ENCODE data around the gene OR1J2.
"Not testable (repeated sequence)": the region's sequence is repeated elsewhere in the genome, so short reads cannot be mapped to it uniquely, and the experiment has no call there.

Gene OR1J2

GRCh38 chr9:122518226-122518625 is 7.6 kb downstream of the OR1J2 start:
- no peak for DNase-seq (ENCODE audit: low spot score in 2 of 2)
- Mint-ChIP-seq H3K9me3 (no peaks in the 10 kb centered on the region), H3K27ac (ENCODE audit: low read depth) (no peak overlapping the region), H3K36me3 (ENCODE audit: insufficient read depth) (peaks cover 2% of the 10 kb centered on the region), H3K27me3 (peaks cover 7% of the 10 kb centered on the region), H3K4me3 (no peak overlapping the region), H3K4me1 (no peaks in the 10 kb centered on the region)
- ATAC-seq (replicated peaks; ENCODE audit: extremely low read depth, poor library complexity, severe bottlenecking), result no peak

DNA sequence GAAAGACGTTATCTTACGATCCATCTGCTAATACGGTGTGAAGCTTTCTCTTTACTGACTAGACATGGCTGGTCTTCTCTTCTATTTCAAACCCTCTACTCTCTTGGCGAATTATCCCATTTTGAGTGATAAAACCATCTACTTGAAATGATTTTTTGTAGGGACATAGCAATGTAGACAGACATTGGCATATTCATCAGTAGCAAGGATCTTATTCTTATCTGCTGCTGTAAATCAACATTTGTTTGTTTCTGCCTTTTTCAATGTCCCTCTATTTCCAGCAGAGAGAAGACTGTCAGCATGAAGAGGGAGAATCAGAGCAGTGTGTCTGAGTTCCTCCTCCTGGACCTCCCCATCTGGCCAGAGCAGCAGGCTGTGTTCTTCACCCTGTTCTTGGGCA is 8.2 kb downstream of the OR1J2 start, which contains the start of gene OR1J4:
TSS of gene OR1J4 (plus strand) at position 301 of the 400 bp plus-strand sequence. CDS start at position 301, 0 bp downstream.
- H3K4me3 Mint-ChIP-seq, result no peak within 1 kb of the TSS
- H3K9me3 Mint-ChIP-seq, result no peaks in the 10 kb centered on the region
- H3K27me3 Mint-ChIP-seq, result peaks cover 13% of the 10 kb centered on the region
- no peak within 1 kb of the TSS for H3K27ac Mint-ChIP-seq (ENCODE audit: low read depth)
- peaks cover 2% of the 10 kb centered on the region for H3K36me3 Mint-ChIP-seq (ENCODE audit: insufficient read depth)
- no peak for ATAC-seq (replicated peaks; ENCODE audit: extremely low read depth, poor library complexity, severe bottlenecking)
- H3K4me1 Mint-ChIP-seq, result no peaks in the 10 kb centered on the region
- DNase-seq (ENCODE audit: low spot score in 2 of 2), result no peak

- DNase-seq (ENCODE audit: low spot score in 2 of 2), result no peak
- H3K4me3 Mint-ChIP-seq, result no peak overlapping the region
- H3K36me3 Mint-ChIP-seq (ENCODE audit: insufficient read depth), result peaks cover 2% of the 10 kb centered on the region
- no peaks in the 10 kb centered on the region for H3K4me1 Mint-ChIP-seq
- no peak overlapping the region for H3K27ac Mint-ChIP-seq (ENCODE audit: low read depth)
- H3K9me3 Mint-ChIP-seq, result no peaks in the 10 kb centered on the region
- no peak for ATAC-seq (replicated peaks; ENCODE audit: extremely low read depth, poor library complexity, severe bottlenecking)
- H3K27me3 Mint-ChIP-seq, result peaks cover 14% of the 10 kb centered on the region
Measured at GRCh38 chr9:122519376-122519775, 8.8 kb downstream of the OR1J2 start.

GRCh38 chr9:122526602-122527001 is 16.0 kb downstream of the OR1J2 start:
- H3K36me3 Mint-ChIP-seq (ENCODE audit: insufficient read depth), result no peaks in the 10 kb centered on the region
- H3K27me3 Mint-ChIP-seq, result peaks cover 35% of the 10 kb centered on the region
- no peak overlapping the region for H3K27ac Mint-ChIP-seq (ENCODE audit: low read depth)
- H3K4me1 Mint-ChIP-seq, result peaks cover 5% of the 10 kb centered on the region
- ATAC-seq (replicated peaks; ENCODE audit: extremely low read depth, poor library complexity, severe bottlenecking), result no peak
- DNase-seq (ENCODE audit: low spot score in 2 of 2), result no peak
- H3K9me3 Mint-ChIP-seq, result no peaks in the 10 kb centered on the region
- no peak overlapping the region for H3K4me3 Mint-ChIP-seq

GRCh38 chr9:122527193-122527592 is 16.6 kb downstream of the OR1J2 start, which contains the start of gene OR1N1:
Gene OR1N1 (minus strand): TSS chr9:122527293. CDS start chr9:122527293, 0 bp downstream.
- peaks cover 5% of the 10 kb centered on the region for H3K4me1 Mint-ChIP-seq
- no peaks in the 10 kb centered on the region for H3K36me3 Mint-ChIP-seq (ENCODE audit: insufficient read depth)
- H3K4me3 Mint-ChIP-seq, result no peak within 1 kb of the TSS
- H3K9me3 Mint-ChIP-seq, result no peaks in the 10 kb centered on the region
- DNase-seq (ENCODE audit: low spot score in 2 of 2) (no peak), ATAC-seq (replicated peaks; ENCODE audit: extremely low read depth, poor library complexity, severe bottlenecking) (no peak)
- H3K27ac Mint-ChIP-seq (ENCODE audit: low read depth), result no peak within 1 kb of the TSS
- peaks cover 39% of the 10 kb centered on the region for H3K27me3 Mint-ChIP-seq

DNA sequence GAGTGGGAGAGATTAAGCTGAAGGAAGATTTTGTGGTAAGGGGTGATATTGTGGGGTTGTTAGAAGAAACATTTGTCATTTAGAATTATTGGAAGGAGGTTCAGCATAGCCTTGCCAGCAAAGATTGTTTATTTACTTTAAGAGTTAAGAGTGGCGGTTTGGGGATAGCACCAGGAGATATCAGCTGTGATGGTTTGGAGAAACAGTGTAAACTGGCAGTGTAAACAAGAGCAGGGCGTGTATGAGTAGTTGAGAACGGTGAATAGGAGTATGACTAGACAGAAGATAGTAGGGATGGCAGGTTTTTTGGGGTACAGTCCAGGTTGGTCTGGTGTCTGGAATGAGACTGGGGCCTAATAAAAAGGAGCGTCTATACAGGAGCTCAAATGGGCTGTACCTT is 20.6 kb downstream of the OR1J2 start:
- H3K36me3 Mint-ChIP-seq (ENCODE audit: insufficient read depth); H3K4me1 Mint-ChIP-seq; DNase-seq (ENCODE audit: low spot score in 2 of 2); H3K9me3 Mint-ChIP-seq; H3K27ac Mint-ChIP-seq (ENCODE audit: low read depth); H3K4me3 Mint-ChIP-seq; ATAC-seq (replicated peaks; ENCODE audit: extremely low read depth, poor library complexity, severe bottlenecking): not testable (repeated sequence)
- peaks cover 56% of the 10 kb centered on the region for H3K27me3 Mint-ChIP-seq

GRCh38 chr9:122536134-122536533 is 25.5 kb downstream of the OR1J2 start:
- no peaks in the 10 kb centered on the region for H3K9me3 Mint-ChIP-seq
- DNase-seq (ENCODE audit: low spot score in 2 of 2) (no peak), ATAC-seq (replicated peaks; ENCODE audit: extremely low read depth, poor library complexity, severe bottlenecking) (no peak)
- no peak overlapping the region for H3K27ac Mint-ChIP-seq (ENCODE audit: low read depth)
- H3K4me1 Mint-ChIP-seq, result no peaks in the 10 kb centered on the region
- no peaks in the 10 kb centered on the region for H3K36me3 Mint-ChIP-seq (ENCODE audit: insufficient read depth)
- H3K27me3 Mint-ChIP-seq, result peaks cover 44% of the 10 kb centered on the region
- H3K4me3 Mint-ChIP-seq, result no peak overlapping the region

DNA sequence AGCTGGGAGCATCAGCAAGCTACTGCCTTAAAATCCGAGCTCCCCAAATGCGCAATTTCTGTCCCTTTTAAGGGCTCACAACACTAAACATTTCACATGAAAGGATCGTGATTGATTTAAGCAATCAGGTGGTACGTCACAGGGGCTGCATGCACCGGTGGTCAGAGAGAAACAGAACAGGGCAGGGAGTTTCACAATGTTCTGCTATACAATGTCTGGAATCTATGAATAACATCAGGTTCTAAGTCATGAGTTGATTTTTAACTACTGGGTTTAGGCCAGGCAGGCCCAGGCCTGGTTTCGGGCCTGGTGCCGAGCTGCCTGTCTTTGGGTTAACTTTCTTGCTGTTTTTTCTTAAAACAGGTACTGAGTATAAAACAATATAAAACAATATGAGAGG is 26.5 kb downstream of the OR1J2 start:
- not testable (repeated sequence) for H3K27ac Mint-ChIP-seq (ENCODE audit: low read depth); H3K4me3 Mint-ChIP-seq; H3K9me3 Mint-ChIP-seq; H3K4me1 Mint-ChIP-seq; ATAC-seq (replicated peaks; ENCODE audit: extremely low read depth, poor library complexity, severe bottlenecking); H3K36me3 Mint-ChIP-seq (ENCODE audit: insufficient read depth); DNase-seq (ENCODE audit: low spot score in 2 of 2)
- H3K27me3 Mint-ChIP-seq, result peaks cover 50% of the 10 kb centered on the region

DNA sequence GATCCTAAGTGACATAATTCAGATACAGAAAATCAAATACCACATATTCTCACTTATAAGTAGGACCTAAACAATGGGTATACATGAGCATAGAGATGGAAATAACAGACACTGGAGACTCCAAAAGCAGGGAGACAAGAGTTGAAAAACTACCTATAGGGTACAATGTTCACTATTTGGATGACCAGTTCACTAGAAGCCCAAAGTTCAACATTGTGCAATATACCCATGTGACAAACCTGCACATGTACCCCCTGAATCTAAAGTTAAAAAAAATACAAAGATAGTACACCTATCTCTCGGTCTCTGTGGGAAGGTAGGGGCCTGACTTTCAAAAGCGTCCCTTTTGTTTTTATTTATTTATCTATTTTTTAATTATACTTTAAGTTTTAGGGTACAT is 28.2 kb downstream of the OR1J2 start:
- ATAC-seq (replicated peaks; ENCODE audit: extremely low read depth, poor library complexity, severe bottlenecking), result no peak
- Mint-ChIP-seq H3K4me3 (no peak overlapping the region), H3K27ac (ENCODE audit: low read depth) (no peak overlapping the region), H3K27me3 (peaks cover 49% of the 10 kb centered on the region), H3K36me3 (ENCODE audit: insufficient read depth) (no peaks in the 10 kb centered on the region), H3K4me1 (no peaks in the 10 kb centered on the region), H3K9me3 (no peaks in the 10 kb centered on the region)
- no peak for DNase-seq (ENCODE audit: low spot score in 2 of 2)

- no peak overlapping the region for H3K4me3 Mint-ChIP-seq
- no peaks in the 10 kb centered on the region for H3K36me3 Mint-ChIP-seq (ENCODE audit: insufficient read depth)
- H3K9me3 Mint-ChIP-seq, result no peaks in the 10 kb centered on the region
- H3K27me3 Mint-ChIP-seq, result peaks cover 69% of the 10 kb centered on the region
- ATAC-seq (replicated peaks; ENCODE audit: extremely low read depth, poor library complexity, severe bottlenecking), result no peak
- no peak overlapping the region for H3K27ac Mint-ChIP-seq (ENCODE audit: low read depth)
- DNase-seq (ENCODE audit: low spot score in 2 of 2), result no peak
- no peaks in the 10 kb centered on the region for H3K4me1 Mint-ChIP-seq
Measured at GRCh38 chr9:122546196-122546595, 35.6 kb downstream of the OR1J2 start.

GRCh38 chr9:122551371-122551770 is 40.8 kb downstream of the OR1J2 start:
- Mint-ChIP-seq H3K27me3 (peaks cover 49% of the 10 kb centered on the region), H3K36me3 (ENCODE audit: insufficient read depth) (no peaks in the 10 kb centered on the region), H3K27ac (ENCODE audit: low read depth) (no peak overlapping the region), H3K9me3 (no peaks in the 10 kb centered on the region), H3K4me1 (no peaks in the 10 kb centered on the region), H3K4me3 (no peak overlapping the region)
- DNase-seq (ENCODE audit: low spot score in 2 of 2), result no peak
- no peak for ATAC-seq (replicated peaks; ENCODE audit: extremely low read depth, poor library complexity, severe bottlenecking)

DNA sequence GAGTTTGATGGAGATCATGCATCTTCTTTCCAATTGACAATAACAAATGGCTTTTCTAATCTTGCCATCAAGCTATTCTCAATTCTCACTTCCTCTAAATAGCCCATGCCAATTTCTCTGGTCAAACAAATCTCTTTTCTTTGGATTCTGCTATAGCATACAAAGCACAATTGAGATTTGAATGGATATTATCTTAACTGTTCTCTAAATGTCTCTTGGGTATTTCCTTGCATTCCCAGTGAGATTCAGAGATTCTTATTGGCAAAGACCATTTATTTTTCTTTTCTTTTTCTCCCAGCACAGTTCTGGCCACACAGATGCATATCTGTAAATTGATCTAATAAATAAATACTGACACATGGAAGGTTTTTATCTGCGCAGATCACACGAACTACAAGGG is 42.2 kb downstream of the OR1J2 start, which contains the start of gene OR1N2:
TSS of gene OR1N2 (plus strand) at position 301 of the 400 bp plus-strand sequence. CDS start 100 bp downstream, outside the sequence.
- H3K4me3 Mint-ChIP-seq, result no peak within 1 kb of the TSS
- DNase-seq (ENCODE audit: low spot score in 2 of 2), result no peak
- no peaks in the 10 kb centered on the region for H3K9me3 Mint-ChIP-seq
- ATAC-seq (replicated peaks; ENCODE audit: extremely low read depth, poor library complexity, severe bottlenecking), result no peak
- H3K27ac Mint-ChIP-seq (ENCODE audit: low read depth), result no peak within 1 kb of the TSS
- H3K27me3 Mint-ChIP-seq, result peaks cover 49% of the 10 kb centered on the region
- H3K4me1 Mint-ChIP-seq, result no peaks in the 10 kb centered on the region
- H3K36me3 Mint-ChIP-seq (ENCODE audit: insufficient read depth), result no peaks in the 10 kb centered on the region

All from central memory CD8-positive, alpha-beta T cell (primary cell).